Lung (tissue), 12 donors: Measurements from ENCODE around the gene GLIS1. TPM values are rescaled to one million over a fixed set of nuclear protein-coding genes. Genes with fewer than 3 reads are reported as not detected.

Experiments used
- ATAC-seq: fragments of 200-7000 bp; cut with Tn5 transposase; one replicate; pipeline ENCODE4 v1.9.1; 2020; ENCODE audit warnings: moderate number of reproducible peaks; ENCODE audit not compliant: insufficient read depth, low FRiP score
- DNase-seq, 3 donors: peaks; one replicate each; pipeline ENCODE4 v3.0.0-alpha.2; 2013 to 2017
- H3K27ac ChIP-seq, 2 donors: one replicate each; pipeline ENCODE4 v1.5.1; 2013; ENCODE audit warnings: mild to moderate bottlenecking in 2 of 2, moderate library complexity in 2 of 2, control low read depth in 1 of 2, inconsistent platforms in 1 of 2, low read depth in 1 of 2, low read length in 1 of 2
- H3K27me3 ChIP-seq, 3 donors: one replicate each; pipeline ENCODE4 v1.5.1; 2013; ENCODE audit warnings: low read length in 2 of 3; ENCODE audit not compliant: control insufficient read depth in 3 of 3, insufficient read depth in 3 of 3
- H3K36me3 ChIP-seq, 4 donors: one replicate each; pipeline ENCODE4 v1.5.1; 2013; ENCODE audit warnings: low read length in 4 of 4, mild to moderate bottlenecking in 1 of 4, moderate library complexity in 1 of 4; ENCODE audit not compliant: control insufficient read depth in 4 of 4, insufficient read depth in 4 of 4
- H3K4me1 ChIP-seq, 5 donors: one replicate each; pipeline ENCODE4 v1.5.1; 2013; ENCODE audit warnings: low read length in 5 of 5, mild to moderate bottlenecking in 2 of 5, moderate library complexity in 1 of 5; ENCODE audit not compliant: control insufficient read depth in 5 of 5, insufficient read depth in 5 of 5
- H3K4me3 ChIP-seq: one replicate; pipeline ENCODE4 v1.5.1; 2013; ENCODE audit warnings: mild to moderate bottlenecking, control low read depth, moderate library complexity
- H3K9ac ChIP-seq, 2 donors: one replicate each; pipeline ENCODE4 v1.5.1; 2013; ENCODE audit warnings: low read length in 2 of 2, control low read depth in 1 of 2; ENCODE audit not compliant: insufficient read depth in 1 of 2
- H3K9me3 ChIP-seq, 4 donors: one replicate each; pipeline ENCODE4 v1.5.1; 2013; ENCODE audit warnings: low read length in 3 of 4, mild to moderate bottlenecking in 1 of 4, moderate library complexity in 1 of 4; ENCODE audit not compliant: control insufficient read depth in 4 of 4, insufficient read depth in 3 of 4
- WGBS, 2 donors: extraction: QIAGEN DNeasy Blood & Tissue Kit; methylation state at CpG; one replicate each; pipeline ENCODE4 v1.1.7; 2013; 5-methylcytosine and 5-hydroxymethylcytosine counted together
- polyA plus RNA-seq, 2 donors: library from polyadenylated mRNA; stranded (reverse); fragments of 200-250 nt; gene quantifications; one replicate each; pipeline ENCODE4 v1.2.1, GENCODE V29; 2013
- total RNA-seq, 2 donors: library from RNA; depleted of rRNA in 1 of 2; stranded (reverse); fragments of >200 nt in 1 of 2; gene quantifications; one replicate each; pipeline ENCODE4 v1.2.1, GENCODE V29; 2014 to 2021
- TF ChIP-seq, protein P1 (sequence below): IDR thresholded peaks from 2 replicates; pipeline ENCODE4 v1.5.1; 2012; ENCODE audit warnings: mild to moderate bottlenecking; ENCODE audit errors: control extremely low read depth, extremely low read depth
- donor health status: control.
- donor health status: control.
- donor health status: Bipolar disorder and iron deficiency.
- donor health status: healthy.
- donor health status: DM: yes; HTN: yes; CAD: no.

Gene GLIS1
- total and polyA plus RNA-seq, 4 donors: 0.05 to 0.18 (median 0.17) TPM; not detected in 1

DNA sequence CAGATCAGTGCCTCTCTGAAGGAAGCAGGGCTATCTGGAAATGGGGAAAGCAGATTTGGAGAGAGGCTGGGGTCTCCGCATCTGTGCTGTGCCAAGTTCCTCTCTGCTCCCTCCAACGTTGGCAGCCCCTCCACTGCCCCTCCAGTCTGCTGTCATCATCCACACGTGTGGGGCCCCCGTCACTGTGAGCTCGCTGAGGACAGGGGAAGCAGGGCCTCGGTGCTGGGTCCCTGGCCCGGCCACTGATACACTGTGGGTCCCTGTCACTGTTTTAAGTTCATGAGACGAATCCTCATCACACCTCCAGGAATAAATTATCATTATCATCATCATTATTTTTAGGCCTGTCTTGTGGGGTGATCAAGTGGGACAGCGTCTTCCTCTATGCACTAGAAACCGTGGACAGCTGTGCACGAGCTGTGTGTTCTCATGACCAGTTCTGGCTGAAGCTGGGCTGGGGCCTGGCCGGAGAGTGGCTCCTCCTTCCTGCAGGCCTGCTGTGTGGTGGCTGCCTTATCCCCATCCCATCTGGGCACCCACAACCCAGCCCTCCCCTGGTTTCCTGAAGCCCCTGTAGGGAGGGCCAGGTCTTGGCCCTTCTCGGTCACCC lies 227.5 kb downstream of the GLIS1 start:
- Histone ChIP-seq H3K36me3 (no peaks in the 10 kb centered on the region), H3K27me3 (no peaks in the 10 kb centered on the region), H3K4me1 (peaks cover 0 to 18% (median 2%) of the 10 kb centered on the region in 5 donors), H3K27ac (no peak overlapping the region), H3K4me3 (no peak overlapping the region), H3K9me3 (peaks cover 0 to 2% (median 0%) of the 10 kb centered on the region in 4 donors), H3K9ac (no peak overlapping the region)
- TF ChIP-seq, protein P1, sequence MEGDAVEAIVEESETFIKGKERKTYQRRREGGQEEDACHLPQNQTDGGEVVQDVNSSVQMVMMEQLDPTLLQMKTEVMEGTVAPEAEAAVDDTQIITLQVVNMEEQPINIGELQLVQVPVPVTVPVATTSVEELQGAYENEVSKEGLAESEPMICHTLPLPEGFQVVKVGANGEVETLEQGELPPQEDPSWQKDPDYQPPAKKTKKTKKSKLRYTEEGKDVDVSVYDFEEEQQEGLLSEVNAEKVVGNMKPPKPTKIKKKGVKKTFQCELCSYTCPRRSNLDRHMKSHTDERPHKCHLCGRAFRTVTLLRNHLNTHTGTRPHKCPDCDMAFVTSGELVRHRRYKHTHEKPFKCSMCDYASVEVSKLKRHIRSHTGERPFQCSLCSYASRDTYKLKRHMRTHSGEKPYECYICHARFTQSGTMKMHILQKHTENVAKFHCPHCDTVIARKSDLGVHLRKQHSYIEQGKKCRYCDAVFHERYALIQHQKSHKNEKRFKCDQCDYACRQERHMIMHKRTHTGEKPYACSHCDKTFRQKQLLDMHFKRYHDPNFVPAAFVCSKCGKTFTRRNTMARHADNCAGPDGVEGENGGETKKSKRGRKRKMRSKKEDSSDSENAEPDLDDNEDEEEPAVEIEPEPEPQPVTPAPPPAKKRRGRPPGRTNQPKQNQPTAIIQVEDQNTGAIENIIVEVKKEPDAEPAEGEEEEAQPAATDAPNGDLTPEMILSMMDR: no peak
- no peak for DNase-seq
- no peak for ATAC-seq
- WGBS, 2 donors: 84% methylated on average over 13 of the region's 13 CpGs

DNA sequence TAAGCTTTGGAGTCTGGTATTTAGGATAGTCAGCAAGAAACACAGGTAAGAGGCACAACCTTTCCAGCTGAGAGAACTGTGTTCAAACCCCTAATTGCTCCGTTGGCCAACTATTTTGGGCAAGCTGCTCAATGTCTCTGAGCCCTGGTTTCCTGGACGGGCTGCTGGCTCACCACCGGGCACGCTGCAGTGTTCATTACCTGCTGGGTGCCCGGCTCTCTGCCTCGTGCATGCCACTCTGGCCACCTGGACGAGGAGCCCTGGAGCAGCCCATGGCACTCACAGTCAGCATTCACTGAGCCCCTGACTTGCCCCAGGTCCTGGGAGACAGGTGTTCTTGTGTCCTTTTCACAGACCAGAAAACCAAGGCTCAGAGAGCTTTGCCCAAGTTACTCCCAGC lies 228.7 kb downstream of the GLIS1 start:
- Histone ChIP-seq H3K4me1 (peaks cover 0 to 18% (median 2%) of the 10 kb centered on the region in 5 donors), H3K9ac (no peak overlapping the region), H3K4me3 (no peak overlapping the region), H3K27ac (no peak overlapping the region), H3K27me3 (no peaks in the 10 kb centered on the region), H3K36me3 (no peaks in the 10 kb centered on the region), H3K9me3 (peaks cover 0 to 2% (median 0%) of the 10 kb centered on the region in 4 donors)
- 91 to 93% methylated on average over 7 of the region's 7 CpGs for WGBS, 2 donors
- no peak for DNase-seq
- TF ChIP-seq, protein P1: no peak
- ATAC-seq: no peak

DNA sequence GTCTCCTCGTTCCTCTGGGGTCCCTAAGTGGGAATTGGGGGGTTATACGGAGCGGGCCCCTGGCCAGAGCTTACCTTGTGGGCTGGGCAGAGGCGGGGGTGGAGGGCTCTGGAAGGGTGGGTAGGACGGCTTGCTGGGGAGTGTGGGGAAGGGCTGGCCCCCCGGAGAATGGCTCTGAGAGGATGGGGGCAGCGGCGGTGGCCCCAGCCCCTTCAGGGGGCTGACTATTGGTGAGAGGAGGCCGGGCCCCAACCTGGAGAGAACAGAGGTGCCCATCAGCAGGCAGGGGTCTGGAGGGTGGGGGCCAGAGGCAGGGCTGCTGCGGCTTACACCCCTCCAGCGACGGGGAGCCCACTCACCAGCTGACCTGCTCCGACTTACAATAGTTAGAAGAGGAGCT lies 229.2 kb downstream of the GLIS1 start:
- ATAC-seq (no peak), DNase-seq (no peak)
- TF ChIP-seq, protein P1: no peak
- Histone ChIP-seq H3K27me3 (no peaks in the 10 kb centered on the region), H3K36me3 (no peaks in the 10 kb centered on the region), H3K4me3 (no peak overlapping the region), H3K9ac (no peak overlapping the region), H3K27ac (no peak overlapping the region), H3K9me3 (peaks cover 0 to 2% (median 0%) of the 10 kb centered on the region in 4 donors), H3K4me1 (peaks cover 0 to 18% (median 2%) of the 10 kb centered on the region in 5 donors)
- WGBS, 2 donors: 85 to 94% methylated on average over 13 of the region's 13 CpGs
